Prostate gland (tissue), 2 donors: ENCODE results near the gene MLYCD. TPM values are rescaled to one million over a fixed set of nuclear protein-coding genes. Genes with fewer than 3 reads are reported as not detected.

ENCODE experiments used
- DNase-seq: peaks from one replicate; pipeline ENCODE4 v3.0.0-alpha.2; 2019; ENCODE audit warnings: low spot score
- H3K27ac ChIP-seq, 2 donors: fragments of 200-600 bp; sonication (generic); 2 replicates each; pipeline ENCODE4 v1.5.1; 2017 to 2019
- H3K27me3 ChIP-seq: fragments of 200-600 bp; sonication (generic); replicated peaks from 2 replicates; pipeline ENCODE4 v1.5.1; 2019; ENCODE audit not compliant: insufficient read depth
- H3K36me3 ChIP-seq, 2 donors: fragments of 200-600 bp; sonication (generic); 1 replicate in 1 of 2; 2 replicates in 1 of 2; pipeline versions ENCODE4 v1.5.1 to v1.8.1; 2017 to 2019
- H3K4me1 ChIP-seq: fragments of 200-600 bp; sonication (generic); replicated peaks from 2 replicates; pipeline ENCODE4 v1.5.1; 2019
- H3K4me3 ChIP-seq, 2 donors: fragments of 200-600 bp; sonication (generic); 2 replicates each; pipeline ENCODE4 v1.5.1; 2017 to 2019
- H3K9me3 ChIP-seq: fragments of 200-600 bp; sonication (generic); 2 replicates; pipeline ENCODE4 v1.5.1; 2017
- POLR2A ChIP-seq: fragments of 450-650 bp; IDR thresholded peaks from one replicate; pipeline ENCODE4 v1.6.1; 2016; ENCODE audit warnings: antibody characterized with exemption, mild to moderate bottlenecking
- POLR2AphosphoS5 ChIP-seq: sonication (generic); formaldehyde crosslinking; IDR thresholded peaks from one replicate; pipeline ENCODE4 v1.6.1; 2017; ENCODE audit warnings: antibody characterized with exemption
- WGBS: methylation state at CpG from one replicate; pipeline ENCODE4 v1.1.5; 2018; 5-methylcytosine and 5-hydroxymethylcytosine counted together
- intact Hi-C: fragments of 100-400 bp; cut with DNase I; formaldehyde crosslinking; loops from one replicate; pipeline ENCODE4 v1.14.2; 2022
- total RNA-seq, 2 donors: library from RNA; depleted of rRNA; stranded (reverse); fragments of >200 nt; gene quantifications; one replicate each; pipeline ENCODE4 v1.1.0, GENCODE V29; 2016
- TF ChIP-seq, protein P1 (sequence below), 4 experiments: fragments of 200-600 bp in 2 of 4; fragments of 450-650 bp in 2 of 4; sonication (generic) in 2 of 4; IDR thresholded peaks; 1 replicate in 3 of 4; 2 replicates in 1 of 4; pipeline ENCODE4 v1.5.1; 2016 to 2019; ENCODE audit warnings: antibody characterized with exemption in 4 of 4, mild to moderate bottlenecking in 2 of 4, moderate library complexity in 2 of 4

MLYCD gene
- total RNA-seq, 2 donors from 2014 or later = 6.5 to 16.7 TPM

- Histone ChIP-seq H3K27me3 (no peaks in the 10 kb centered on the region), H3K36me3 (no peaks in the 10 kb centered on the region), H3K9me3 (no peaks in the 10 kb centered on the region), H3K4me1 (no peaks in the 10 kb centered on the region), H3K27ac (no peak overlapping the region), H3K4me3 (no peak overlapping the region)
- WGBS = 98% methylated on average over 2 of the region's 2 CpGs
- no peak for DNase-seq
- intact Hi-C loops = no loop called here
- TF ChIP-seq, protein P1, sequence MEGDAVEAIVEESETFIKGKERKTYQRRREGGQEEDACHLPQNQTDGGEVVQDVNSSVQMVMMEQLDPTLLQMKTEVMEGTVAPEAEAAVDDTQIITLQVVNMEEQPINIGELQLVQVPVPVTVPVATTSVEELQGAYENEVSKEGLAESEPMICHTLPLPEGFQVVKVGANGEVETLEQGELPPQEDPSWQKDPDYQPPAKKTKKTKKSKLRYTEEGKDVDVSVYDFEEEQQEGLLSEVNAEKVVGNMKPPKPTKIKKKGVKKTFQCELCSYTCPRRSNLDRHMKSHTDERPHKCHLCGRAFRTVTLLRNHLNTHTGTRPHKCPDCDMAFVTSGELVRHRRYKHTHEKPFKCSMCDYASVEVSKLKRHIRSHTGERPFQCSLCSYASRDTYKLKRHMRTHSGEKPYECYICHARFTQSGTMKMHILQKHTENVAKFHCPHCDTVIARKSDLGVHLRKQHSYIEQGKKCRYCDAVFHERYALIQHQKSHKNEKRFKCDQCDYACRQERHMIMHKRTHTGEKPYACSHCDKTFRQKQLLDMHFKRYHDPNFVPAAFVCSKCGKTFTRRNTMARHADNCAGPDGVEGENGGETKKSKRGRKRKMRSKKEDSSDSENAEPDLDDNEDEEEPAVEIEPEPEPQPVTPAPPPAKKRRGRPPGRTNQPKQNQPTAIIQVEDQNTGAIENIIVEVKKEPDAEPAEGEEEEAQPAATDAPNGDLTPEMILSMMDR (IDR thresholded peaks at IDR 0.05) = no peak
- TF ChIP-seq POLR2A (no peak), POLR2AphosphoS5 (no peak)
Measured at GRCh38 chr16:83937267-83937666, 38.4 kb downstream of the MLYCD start.

DNA sequence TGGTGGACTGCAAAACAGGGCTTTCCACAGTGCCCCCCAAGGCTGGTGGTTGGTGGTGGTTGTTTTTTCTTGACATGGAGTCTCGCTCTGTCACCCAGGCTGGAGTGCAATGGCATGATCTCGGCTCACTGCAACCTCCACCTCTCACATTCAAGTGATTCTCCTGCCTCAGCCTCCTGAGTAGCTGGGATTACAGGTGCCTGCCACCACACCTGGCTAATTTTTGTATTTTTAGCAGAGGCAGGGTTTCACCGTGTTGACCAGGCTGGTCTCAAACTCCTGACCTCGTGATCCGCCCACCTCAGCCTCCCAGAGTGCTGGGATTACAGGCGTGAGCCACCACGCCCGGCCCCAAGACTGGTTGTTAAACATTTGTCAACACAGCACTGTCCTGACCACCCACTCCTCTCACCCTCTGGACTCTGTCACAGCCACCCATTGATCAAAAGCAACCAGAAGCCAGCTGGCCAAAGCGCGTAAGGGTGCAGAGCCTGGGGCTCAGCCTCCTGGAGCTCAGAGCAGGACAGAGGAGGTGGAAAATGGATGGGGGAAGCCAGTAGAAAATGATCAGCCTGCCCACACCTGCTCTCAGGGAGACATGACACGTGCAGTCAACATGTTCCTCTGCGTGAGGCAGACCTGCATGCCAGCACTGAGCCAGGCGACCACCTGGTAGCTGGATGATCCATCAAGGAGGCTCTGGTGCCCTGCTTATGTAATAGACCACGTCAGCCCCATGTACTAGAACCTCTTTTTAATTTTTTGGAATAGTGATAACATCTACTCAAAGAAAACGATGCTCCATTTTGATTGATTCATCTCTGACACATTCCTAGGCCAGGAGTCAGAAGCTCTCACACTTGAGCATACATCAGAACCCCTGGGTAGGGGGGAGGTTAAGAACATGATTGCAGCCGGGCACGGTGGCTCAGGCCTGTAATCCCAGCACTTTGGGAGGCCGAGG, 39.3 kb downstream of the MLYCD start:
- DNase-seq = no peak

DNA sequence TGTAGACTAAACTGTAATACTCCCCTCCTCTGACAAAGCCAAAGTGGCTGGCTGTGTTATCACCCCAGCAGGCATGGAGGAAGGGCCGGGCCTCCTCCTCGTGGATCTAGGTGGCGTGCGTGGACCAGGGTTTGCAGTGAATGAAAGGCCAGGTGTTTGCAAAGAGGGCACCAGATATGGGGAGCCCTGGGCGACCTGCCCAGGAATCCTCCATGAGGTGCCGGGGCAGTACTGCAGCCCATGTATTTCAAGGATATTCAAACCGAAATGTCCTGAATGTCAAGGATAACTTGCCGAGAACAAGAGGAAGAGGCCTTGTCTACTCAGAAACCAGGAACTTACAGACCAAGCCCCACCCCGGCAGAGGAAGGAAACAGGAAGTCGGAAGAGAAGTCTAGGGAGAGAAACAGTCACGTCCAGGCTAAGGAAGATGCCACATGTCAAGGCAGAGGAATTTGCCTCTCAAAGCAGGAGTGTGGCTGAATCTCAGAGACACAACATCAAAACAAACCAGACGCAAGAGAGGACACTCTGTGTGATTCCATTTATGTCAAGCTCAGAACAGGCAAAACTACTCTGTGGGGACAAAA, 40.4 kb downstream of the MLYCD start:
- intact Hi-C loops = no loop called here
- H3K36me3 ChIP-seq = no peaks in the 10 kb centered on the region
- no peaks in the 10 kb centered on the region for H3K4me1 ChIP-seq
- 77% methylated on average over 12 of the region's 12 CpGs for WGBS
- no peak for DNase-seq
- TF ChIP-seq POLR2AphosphoS5 (no peak), POLR2A (no peak)
- TF ChIP-seq, protein P1 (IDR thresholded peaks at IDR 0.05) = no peak
- no peaks in the 10 kb centered on the region for H3K9me3 ChIP-seq
- no peak overlapping the region for H3K27ac ChIP-seq
- no peaks in the 10 kb centered on the region for H3K27me3 ChIP-seq
- no peak overlapping the region for H3K4me3 ChIP-seq

More for the DNA sequence above, 39.3 kb downstream of the MLYCD start:
- WGBS = 86% methylated on average over 18 of the region's 18 CpGs
- Histone ChIP-seq H3K4me3 (no peak overlapping the region), H3K4me1 (no peaks in the 10 kb centered on the region), H3K27me3 (no peaks in the 10 kb centered on the region), H3K9me3 (no peaks in the 10 kb centered on the region), H3K36me3 (no peaks in the 10 kb centered on the region), H3K27ac (no peak overlapping the region)
- TF ChIP-seq POLR2AphosphoS5 (no peak), POLR2A (no peak)
- TF ChIP-seq, protein P1 (IDR thresholded peaks at IDR 0.05) = no peak
- intact Hi-C loops = no loop called here

- intact Hi-C loops = no loop called here
- no peak for TF ChIP-seq POLR2A
- TF ChIP-seq, protein P1 (IDR thresholded peaks at IDR 0.05) = no peak
- TF ChIP-seq POLR2AphosphoS5 = no peak
- DNase-seq = no peak
- 72% methylated on average over 12 of the region's 12 CpGs for WGBS
- Histone ChIP-seq H3K27me3 (no peaks in the 10 kb centered on the region), H3K27ac (no peak overlapping the region), H3K36me3 (no peaks in the 10 kb centered on the region), H3K4me1 (no peaks in the 10 kb centered on the region), H3K9me3 (no peaks in the 10 kb centered on the region), H3K4me3 (no peak overlapping the region)
Measured at GRCh38 chr16:83940119-83940518, 41.2 kb downstream of the MLYCD start.
